Mesendoderm (in vitro differentiated cells): ENCODE results near the gene SPI1.

Experiments
- DNase-seq: peaks from one replicate; pipeline ENCODE4 v3.0.0; 2013
- H2AK5ac ChIP-seq: 2 replicates; pipeline ENCODE4 v1.6.1; 2013; ENCODE audit warnings: low read length, inconsistent platforms
- H2BK120ac ChIP-seq: 2 replicates; pipeline ENCODE4 v1.6.1; 2013; ENCODE audit warnings: low read depth, mild to moderate bottlenecking, low read length, moderate library complexity, mixed read lengths
- H2BK15ac ChIP-seq: replicated peaks from 2 replicates; pipeline ENCODE4 v1.6.1; 2013; ENCODE audit warnings: low read depth, mild to moderate bottlenecking, moderate library complexity
- H2BK5ac ChIP-seq: 2 replicates; pipeline ENCODE4 v1.6.1; 2013; ENCODE audit warnings: low read length, inconsistent platforms
- H3K18ac ChIP-seq: 2 replicates; pipeline ENCODE4 v1.6.1; 2013; ENCODE audit warnings: mild to moderate bottlenecking, low read length, mixed read lengths
- H3K23ac ChIP-seq: one replicate; pipeline ENCODE4 v1.6.1; 2013; ENCODE audit warnings: low read length
- H3K27ac ChIP-seq: 2 replicates; pipeline ENCODE4 v1.5.1; 2013; ENCODE audit warnings: low read depth, mild to moderate bottlenecking, inconsistent platforms, low read length, moderate library complexity
- H3K27me3 ChIP-seq: 2 replicates; pipeline ENCODE4 v1.6.1; 2013; ENCODE audit warnings: low read length, control low read depth, mild to moderate bottlenecking, inconsistent platforms; ENCODE audit not compliant: insufficient read depth, poor library complexity
- H3K36me3 ChIP-seq: 2 replicates; pipeline ENCODE4 v1.6.1; 2013; ENCODE audit warnings: low read length, inconsistent platforms; ENCODE audit not compliant: control insufficient read depth, insufficient read depth
- H3K4ac ChIP-seq: one replicate; pipeline ENCODE4 v1.6.1; 2013; ENCODE audit warnings: low read depth, mild to moderate bottlenecking, low read length, moderate library complexity
- H3K4me1 ChIP-seq: 2 replicates; pipeline ENCODE4 v1.6.1; 2013; ENCODE audit warnings: low read depth, low read length, inconsistent platforms; ENCODE audit not compliant: control insufficient read depth
- H3K4me2 ChIP-seq: 2 replicates; pipeline ENCODE4 v1.6.1; 2013; ENCODE audit warnings: low read length
- H3K4me3 ChIP-seq: 2 replicates; pipeline ENCODE4 v1.5.1; 2013; ENCODE audit warnings: mild to moderate bottlenecking, low read length
- H3K56ac ChIP-seq: one replicate; pipeline ENCODE4 v1.6.1; 2013; ENCODE audit warnings: low read length
- H3K79me1 ChIP-seq: 2 replicates; pipeline ENCODE4 v1.6.1; 2013; ENCODE audit warnings: low read length, inconsistent platforms
- H3K79me2 ChIP-seq: 2 replicates; pipeline ENCODE4 v1.6.1; 2013; ENCODE audit warnings: mild to moderate bottlenecking, low read length; ENCODE audit not compliant: control insufficient read depth, insufficient read depth
- H3K9ac ChIP-seq: 2 replicates; pipeline ENCODE4 v1.6.1; 2013; ENCODE audit warnings: low read length, inconsistent platforms
- H4K5ac ChIP-seq: one replicate; pipeline ENCODE4 v1.6.1; 2013; ENCODE audit warnings: low read length
- H4K8ac ChIP-seq: one replicate; pipeline ENCODE4 v1.6.1; 2013; ENCODE audit warnings: low read depth, mild to moderate bottlenecking, control low read depth, low read length, moderate library complexity
- WGBS: extraction: QIAGEN DNeasy Blood & Tissue Kit; methylation state at CpG from one replicate; pipeline ENCODE4 v1.1.7; 2013; ENCODE audit warnings: low lambda C conversion rate, missing lambda C conversion rate; ENCODE audit not compliant: insufficient coverage; ENCODE audit errors: extremely low coverage; 5-methylcytosine and 5-hydroxymethylcytosine counted together

The SPI1 gene

GRCh38 chr11:47347137-47347536 lies 31.2 kb downstream of the SPI1 start:
- no peak overlapping the region for H3K27ac ChIP-seq
- H4K8ac ChIP-seq: no peak overlapping the region
- H3K9ac ChIP-seq: no peak overlapping the region
- no peak overlapping the region for H2AK5ac ChIP-seq
- no peak for DNase-seq
- no CpG with 5 or more reads among the region's 5 CpGs for WGBS
- H3K4ac ChIP-seq: no peak overlapping the region
- no peak overlapping the region for H3K23ac ChIP-seq
- H3K18ac ChIP-seq: no peak overlapping the region
- H2BK120ac ChIP-seq: no peak overlapping the region
- H3K27me3 ChIP-seq: no peaks in the 10 kb centered on the region
- no peak overlapping the region for H3K4me3 ChIP-seq
- no peaks in the 10 kb centered on the region for H3K79me2 ChIP-seq
- H2BK15ac ChIP-seq: no peak overlapping the region
- no peak overlapping the region for H2BK5ac ChIP-seq
- H3K4me1 ChIP-seq: peaks cover 2% of the 10 kb centered on the region
- no peaks in the 10 kb centered on the region for H3K36me3 ChIP-seq
- no peak overlapping the region for H3K56ac ChIP-seq
- no peak overlapping the region for H4K5ac ChIP-seq
- H3K4me2 ChIP-seq: no peak overlapping the region
- no peaks in the 10 kb centered on the region for H3K79me1 ChIP-seq

- no peak overlapping the region for H2BK120ac ChIP-seq
- no peak overlapping the region for H3K27ac ChIP-seq
- H3K4me1 ChIP-seq: no peaks in the 10 kb centered on the region
- no peak overlapping the region for H4K8ac ChIP-seq
- DNase-seq: no peak
- no peak overlapping the region for H3K18ac ChIP-seq
- no peak overlapping the region for H3K4ac ChIP-seq
- H2AK5ac ChIP-seq: no peak overlapping the region
- no CpG with 5 or more reads among the region's 18 CpGs for WGBS
- H2BK5ac ChIP-seq: no peak overlapping the region
- no peak overlapping the region for H3K9ac ChIP-seq
- H4K5ac ChIP-seq: no peak overlapping the region
- no peak overlapping the region for H3K23ac ChIP-seq
- H3K79me2 ChIP-seq: no peaks in the 10 kb centered on the region
- H3K36me3 ChIP-seq: no peaks in the 10 kb centered on the region
- no peaks in the 10 kb centered on the region for H3K27me3 ChIP-seq
- H3K4me2 ChIP-seq: no peak overlapping the region
- no peak overlapping the region for H2BK15ac ChIP-seq
- H3K56ac ChIP-seq: no peak overlapping the region
- no peaks in the 10 kb centered on the region for H3K79me1 ChIP-seq
- H3K4me3 ChIP-seq: no peak overlapping the region
Measured at GRCh38 chr11:47345890-47346563, 32.3 kb downstream of the SPI1 start.

DNA sequence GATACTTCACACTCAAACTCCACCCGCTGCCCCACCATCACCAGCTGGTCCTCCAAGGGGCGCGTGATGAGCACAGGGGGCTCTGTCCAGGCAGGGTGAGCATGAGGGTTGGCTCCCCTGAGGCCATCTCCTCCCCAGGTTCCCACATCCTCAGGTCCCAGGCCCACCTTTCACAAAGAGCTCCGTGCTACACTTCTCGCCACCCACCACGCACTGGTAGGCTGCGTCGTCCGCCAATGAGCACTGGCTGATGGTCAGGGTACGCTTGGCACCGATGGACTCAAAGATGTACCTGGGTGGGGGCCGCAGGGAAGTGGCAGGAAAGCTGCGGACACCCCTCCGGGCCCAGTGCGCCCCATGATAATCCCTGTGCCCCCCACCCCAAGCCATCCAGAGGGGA lies 35.5 kb downstream of the SPI1 start:
- Histone ChIP-seq H2BK120ac (no peak overlapping the region), H2BK15ac (no peak overlapping the region), H3K9ac (no peak overlapping the region), H3K4ac (no peak overlapping the region), H3K36me3 (no peaks in the 10 kb centered on the region), H2AK5ac (no peak overlapping the region), H3K18ac (no peak overlapping the region), H3K56ac (no peak overlapping the region), H4K5ac (no peak overlapping the region), H3K4me2 (no peak overlapping the region), H3K23ac (no peak overlapping the region), H3K79me1 (no peaks in the 10 kb centered on the region), H3K27ac (no peak overlapping the region), H3K79me2 (no peaks in the 10 kb centered on the region), H4K8ac (no peak overlapping the region), H3K27me3 (no peaks in the 10 kb centered on the region), H3K4me3 (no peak overlapping the region), H3K4me1 (no peaks in the 10 kb centered on the region), H2BK5ac (no peak overlapping the region)
- no peak for DNase-seq
- WGBS: no CpG with 5 or more reads among the region's 15 CpGs

- H2AK5ac ChIP-seq: no peak overlapping the region
- no peak overlapping the region for H2BK15ac ChIP-seq
- H3K27me3 ChIP-seq: no peaks in the 10 kb centered on the region
- no peak for DNase-seq
- no peak overlapping the region for H3K4ac ChIP-seq
- H3K4me1 ChIP-seq: no peaks in the 10 kb centered on the region
- no peak overlapping the region for H3K18ac ChIP-seq
- no peak overlapping the region for H3K4me3 ChIP-seq
- no peaks in the 10 kb centered on the region for H3K36me3 ChIP-seq
- H3K27ac ChIP-seq: no peak overlapping the region
- H2BK5ac ChIP-seq: no peak overlapping the region
- no peak overlapping the region for H3K56ac ChIP-seq
- H3K79me1 ChIP-seq: no peaks in the 10 kb centered on the region
- WGBS: no CpG with 5 or more reads among the region's 24 CpGs
- no peak overlapping the region for H3K9ac ChIP-seq
- H4K8ac ChIP-seq: no peak overlapping the region
- H3K4me2 ChIP-seq: no peak overlapping the region
- no peak overlapping the region for H3K23ac ChIP-seq
- H2BK120ac ChIP-seq: no peak overlapping the region
- no peaks in the 10 kb centered on the region for H3K79me2 ChIP-seq
- H4K5ac ChIP-seq: no peak overlapping the region
Measured at GRCh38 chr11:47342036-47342803, 36.1 kb downstream of the SPI1 start.

- no peak overlapping the region for H2BK5ac ChIP-seq
- no peak for DNase-seq
- no peaks in the 10 kb centered on the region for H3K27me3 ChIP-seq
- no peak overlapping the region for H3K4ac ChIP-seq
- no peak overlapping the region for H2BK120ac ChIP-seq
- H2BK15ac ChIP-seq: no peak overlapping the region
- no peak overlapping the region for H3K9ac ChIP-seq
- no peaks in the 10 kb centered on the region for H3K79me1 ChIP-seq
- no peak overlapping the region for H3K18ac ChIP-seq
- H3K4me3 ChIP-seq: no peak overlapping the region
- H3K4me1 ChIP-seq: no peaks in the 10 kb centered on the region
- H2AK5ac ChIP-seq: no peak overlapping the region
- H4K5ac ChIP-seq: no peak overlapping the region
- no peak overlapping the region for H4K8ac ChIP-seq
- no peaks in the 10 kb centered on the region for H3K36me3 ChIP-seq
- H3K79me2 ChIP-seq: no peaks in the 10 kb centered on the region
- no peak overlapping the region for H3K23ac ChIP-seq
- no peak overlapping the region for H3K56ac ChIP-seq
- no peak overlapping the region for H3K27ac ChIP-seq
- no peak overlapping the region for H3K4me2 ChIP-seq
- WGBS: no CpG with 5 or more reads among the region's 18 CpGs
Measured at GRCh38 chr11:47340980-47341775, 37.2 kb downstream of the SPI1 start.
